Kidney capillary endothelial cell (primary cell): ENCODE results near the gene C2orf81.

Experiments
- DNase-seq: peaks from one replicate; pipeline ENCODE4 v3.0.0-alpha.2; 2018; ENCODE audit warnings: low spot score

Gene C2orf81

GRCh38 chr2:74390606-74391005 is 30.8 kb downstream of the C2orf81 start:
- no peak for DNase-seq

GRCh38 chr2:74387346-74387745 is 34.1 kb downstream of the C2orf81 start:
- DNase-seq: no peak

- DNase-seq: no peak
Measured at GRCh38 chr2:74385396-74385795, 36.0 kb downstream of the C2orf81 start.

GRCh38 chr2:74384051-74384450 is 37.4 kb downstream of the C2orf81 start:
- no peak for DNase-seq

GRCh38 chr2:74383254-74383653 is 38.2 kb downstream of the C2orf81 start:
- DNase-seq: no peak

GRCh38 chr2:74381751-74382150 is 39.7 kb downstream of the C2orf81 start:
- no peak for DNase-seq

GRCh38 chr2:74379851-74380789 is 41.3 kb downstream of the C2orf81 start, which contains the start of gene DCTN1:
TSS of gene DCTN1 (minus strand) at chr2:74380311. CDS start at chr2:74380037, 274 bp downstream.
- DNase-seq: peak; percentile 23

GRCh38 chr2:74378007-74378406 is 43.4 kb downstream of the C2orf81 start:
- no peak for DNase-seq

- DNase-seq: no peak
Measured at GRCh38 chr2:74375838-74376237, 45.6 kb downstream of the C2orf81 start.

- DNase-seq: no peak
Measured at GRCh38 chr2:74374509-74375205, 46.8 kb downstream of the C2orf81 start.

GRCh38 chr2:74373985-74374384 is 47.4 kb downstream of the C2orf81 start:
- no peak for DNase-seq

GRCh38 chr2:74373221-74373676 is 48.2 kb downstream of the C2orf81 start:
- DNase-seq: no peak

- no peak for DNase-seq
Measured at GRCh38 chr2:74372674-74373073, 48.7 kb downstream of the C2orf81 start.

- no peak for DNase-seq
Measured at GRCh38 chr2:74371421-74371820, 50.0 kb downstream of the C2orf81 start.

GRCh38 chr2:74369976-74370375 is 51.4 kb downstream of the C2orf81 start:
- DNase-seq: no peak

- no peak for DNase-seq
Measured at GRCh38 chr2:74368499-74368898, 52.9 kb downstream of the C2orf81 start.

GRCh38 chr2:74367789-74368188 is 53.6 kb downstream of the C2orf81 start:
- DNase-seq: no peak

GRCh38 chr2:74366036-74366435 is 55.4 kb downstream of the C2orf81 start:
- DNase-seq: no peak

GRCh38 chr2:74364533-74365505 is 56.6 kb downstream of the C2orf81 start:
- no peak for DNase-seq
